ENCODE data around the gene PNPLA4. TPM values are rescaled to one million over a fixed set of nuclear protein-coding genes. Genes with fewer than 3 reads are reported as not detected.

PNPLA4 gene
- total RNA-seq, 1 experiment from 2014 or later: 45.1 TPM

DNA sequence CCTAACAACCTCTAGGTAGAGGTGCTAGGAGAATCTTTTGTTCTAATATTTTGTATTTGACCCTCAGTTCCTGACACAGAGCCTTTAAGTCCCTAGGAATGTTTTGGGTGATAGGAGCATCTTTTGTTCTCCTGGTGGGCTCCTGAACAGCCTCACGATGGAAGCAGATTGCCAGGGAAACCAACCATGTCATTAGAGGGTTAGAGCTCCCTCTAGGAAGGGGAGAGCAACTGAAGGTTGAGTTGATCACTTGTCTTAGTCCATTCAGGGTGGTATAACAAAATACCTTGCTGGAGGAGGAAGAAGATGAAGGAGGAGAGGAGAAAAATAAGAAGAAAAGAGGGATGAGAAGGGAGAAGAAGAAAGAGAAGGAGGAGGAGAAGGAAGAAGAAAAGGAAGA lies 75.0 kb downstream of the PNPLA4 start:
- Mint-ChIP-seq H3K27ac (ENCODE audit: low read depth, unreplicated experiment) (no peak overlapping the region), H3K4me3 (ENCODE audit: unreplicated experiment) (no peak overlapping the region), H3K36me3 (ENCODE audit: insufficient read depth, unreplicated experiment) (no peaks in the 10 kb centered on the region), H3K27me3 (ENCODE audit: insufficient read depth, unreplicated experiment) (no peaks in the 10 kb centered on the region), H3K9me3 (ENCODE audit: unreplicated experiment) (peaks cover 14% of the 10 kb centered on the region), H3K4me1 (ENCODE audit: insufficient read depth, unreplicated experiment) (no peaks in the 10 kb centered on the region)
- TF ChIP-seq, protein P1, sequence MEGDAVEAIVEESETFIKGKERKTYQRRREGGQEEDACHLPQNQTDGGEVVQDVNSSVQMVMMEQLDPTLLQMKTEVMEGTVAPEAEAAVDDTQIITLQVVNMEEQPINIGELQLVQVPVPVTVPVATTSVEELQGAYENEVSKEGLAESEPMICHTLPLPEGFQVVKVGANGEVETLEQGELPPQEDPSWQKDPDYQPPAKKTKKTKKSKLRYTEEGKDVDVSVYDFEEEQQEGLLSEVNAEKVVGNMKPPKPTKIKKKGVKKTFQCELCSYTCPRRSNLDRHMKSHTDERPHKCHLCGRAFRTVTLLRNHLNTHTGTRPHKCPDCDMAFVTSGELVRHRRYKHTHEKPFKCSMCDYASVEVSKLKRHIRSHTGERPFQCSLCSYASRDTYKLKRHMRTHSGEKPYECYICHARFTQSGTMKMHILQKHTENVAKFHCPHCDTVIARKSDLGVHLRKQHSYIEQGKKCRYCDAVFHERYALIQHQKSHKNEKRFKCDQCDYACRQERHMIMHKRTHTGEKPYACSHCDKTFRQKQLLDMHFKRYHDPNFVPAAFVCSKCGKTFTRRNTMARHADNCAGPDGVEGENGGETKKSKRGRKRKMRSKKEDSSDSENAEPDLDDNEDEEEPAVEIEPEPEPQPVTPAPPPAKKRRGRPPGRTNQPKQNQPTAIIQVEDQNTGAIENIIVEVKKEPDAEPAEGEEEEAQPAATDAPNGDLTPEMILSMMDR (IDR thresholded peaks at IDR 0.05; ENCODE audit: unreplicated experiment): no peak
- intact Hi-C loops (cut with micrococcal nuclease): no loop called here
- CTCF ChIA-PET: no interaction called here
- BruUV-seq (replicated peaks): no TSS peak
- POLR2A ChIA-PET: no interaction called here
- DNase-seq (ENCODE audit: unreplicated experiment): no peak

Other genes with a start within 250 kb of the PNPLA4 start
- not detected in 2 replicates for gene VCX, start 84.2 kb downstream of the PNPLA4 start, total RNA-seq (2022)
- not detected in 2 replicates for gene VCX2, start 243.9 kb upstream of the PNPLA4 start, total RNA-seq (2022)